SH-SY5Y (cell line): Measurements from ENCODE around the gene CWC22.

Experiments
- GATA2 ChIP-seq: IDR thresholded peaks from 2 replicates; pipeline ENCODE4 v1.6.1; 2011; ENCODE audit warnings: mild to moderate bottlenecking, low read depth, low read length
- GATA3 ChIP-seq: IDR thresholded peaks from 2 replicates; pipeline ENCODE4 v1.6.1; 2011; ENCODE audit warnings: low read depth, mild to moderate bottlenecking, low read length, moderate library complexity

DNA sequence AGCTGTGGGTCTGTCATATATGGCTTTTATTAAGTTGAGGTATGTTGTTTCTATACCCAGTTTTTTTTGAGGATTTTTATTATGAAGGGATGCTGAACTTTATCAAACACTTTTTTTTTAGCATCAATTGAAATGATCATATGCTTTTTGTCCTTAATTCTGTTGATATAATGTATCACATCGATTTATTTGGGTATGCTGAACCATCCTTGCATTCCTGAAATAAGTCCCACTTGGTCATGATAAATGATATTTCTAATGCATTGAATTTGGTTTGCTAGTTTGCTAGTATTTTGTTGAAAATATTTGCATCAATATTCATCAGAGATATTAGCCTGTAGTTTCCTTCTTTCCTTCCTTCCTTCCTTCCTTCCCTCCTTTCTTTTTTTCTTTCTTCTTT is 22.5 kb upstream of the CWC22 start:
- no peak for TF ChIP-seq GATA3
- TF ChIP-seq GATA2: no peak
